Measurements from ENCODE around the gene ATXN10.

- TF ChIP-seq TCF7 (IDR thresholded peaks at IDR 0.05; ENCODE audit: borderline replicate concordance): no peak
- TF ChIP-seq SMC3 (IDR thresholded peaks at IDR 0.05; ENCODE audit: borderline replicate concordance, low read length): no peak
- no peak for TF ChIP-seq NR2F1 (conservative IDR thresholded peaks at IDR 0.05)
- TF ChIP-seq POLR2A (IDR thresholded peaks at IDR 0.05; ENCODE audit: low read depth, low read length): no peak
- no peak for TF ChIP-seq POLR2AphosphoS5 (IDR thresholded peaks at IDR 0.05; ENCODE audit: low read length)
- no peak for TF ChIP-seq ZNF24 (IDR thresholded peaks at IDR 0.05)
- no peak for TF ChIP-seq RAD21 (IDR thresholded peaks at IDR 0.05; ENCODE audit: insufficient read depth, low read depth, low read length)
- TF ChIP-seq ZSCAN29 (IDR thresholded peaks at IDR 0.05): no peak
- TF ChIP-seq REST (IDR thresholded peaks at IDR 0.05; ENCODE audit: low read depth, low read length): no peak
- TF ChIP-seq GATAD2B (conservative IDR thresholded peaks at IDR 0.05; ENCODE audit: low read depth): no peak
- TF ChIP-seq NFXL1 (IDR thresholded peaks at IDR 0.05; ENCODE audit: borderline replicate concordance): no peak
- TF ChIP-seq CBFB (IDR thresholded peaks at IDR 0.05; ENCODE audit: low read depth): no peak
- TF ChIP-seq EP300 (IDR thresholded peaks at IDR 0.05; ENCODE audit: borderline replicate concordance in 1 of 2, control insufficient read depth in 1 of 2, low read depth in 2 of 2, low read length in 2 of 2): no peak
- TF ChIP-seq FOXK2 (IDR thresholded peaks at IDR 0.05): no peak
Measured at GRCh38 chr22:45726081-45726480, 54.4 kb downstream of the ATXN10 start.

Data from GM12878 (cell line).